HG02759 (cell line): Measurements from ENCODE around the gene CENPU.

Experiments
- ATAC-seq: cut with Tn5 transposase; IDR thresholded peaks from one replicate; pipeline ENCODE4 v1.9.1; 2021; ENCODE audit warnings: mild to moderate bottlenecking, moderate library complexity; ENCODE audit not compliant: unreplicated experiment

The CENPU gene

GRCh38 chr4:184713887-184714286, 20.0 kb downstream of the CENPU start:
- ATAC-seq = no peak

- ATAC-seq = no peak
Observed at GRCh38 chr4:184712322-184712721, 21.6 kb downstream of the CENPU start.

GRCh38 chr4:184706453-184706852, 27.4 kb downstream of the CENPU start:
- ATAC-seq = no peak

- no peak for ATAC-seq
Observed at GRCh38 chr4:184705692-184706091, 28.2 kb downstream of the CENPU start.

- ATAC-seq = no peak
Observed at GRCh38 chr4:184702114-184702513, 31.8 kb downstream of the CENPU start.

- ATAC-seq = no peak
Observed at GRCh38 chr4:184699941-184700340, 34.0 kb downstream of the CENPU start.

GRCh38 chr4:184697956-184698355, 35.9 kb downstream of the CENPU start:
- no peak for ATAC-seq

- ATAC-seq = no peak
Observed at GRCh38 chr4:184695178-184695896, 38.6 kb downstream of the CENPU start.

GRCh38 chr4:184694412-184694956, 39.4 kb downstream of the CENPU start:
- no peak for ATAC-seq

- ATAC-seq = no peak
Observed at GRCh38 chr4:184693056-184693455, 40.8 kb downstream of the CENPU start.

- no peak for ATAC-seq
Observed at GRCh38 chr4:184689681-184690080, 44.2 kb downstream of the CENPU start.

GRCh38 chr4:184688447-184688846, 45.4 kb downstream of the CENPU start:
- ATAC-seq = no peak

GRCh38 chr4:184688005-184688404, 45.9 kb downstream of the CENPU start:
- ATAC-seq = no peak

- no peak for ATAC-seq
Observed at GRCh38 chr4:184684491-184685189, 49.3 kb downstream of the CENPU start.

GRCh38 chr4:184681916-184682315, 52.0 kb downstream of the CENPU start:
- ATAC-seq = no peak

- no peak for ATAC-seq
Observed at GRCh38 chr4:184680698-184681097, 53.2 kb downstream of the CENPU start.

GRCh38 chr4:184675821-184676492, 57.9 kb downstream of the CENPU start:
- ATAC-seq = no peak

- no peak for ATAC-seq
Observed at GRCh38 chr4:184675018-184675417, 58.9 kb downstream of the CENPU start.

- no peak for ATAC-seq
Observed at GRCh38 chr4:184674011-184674410, 59.9 kb downstream of the CENPU start.

- ATAC-seq = no peak
Observed at GRCh38 chr4:184672741-184673140, 61.2 kb downstream of the CENPU start.

- ATAC-seq = no peak
Observed at GRCh38 chr4:184671101-184671500, 62.8 kb downstream of the CENPU start.

GRCh38 chr4:184669251-184669650, 64.6 kb downstream of the CENPU start:
- ATAC-seq = no peak
